RWPE1 (cell line): Measurements from ENCODE around the gene RAB11FIP4.

Experiments
- CTCF ChIA-PET: fragments of 350-600 bp; sonication (Branson Sonifier 250); formaldehyde crosslinking; extraction: SDS; loops from one replicate; lab custom pipeline; 2021; lab: Yijun Ruan, JAX
- POLR2A ChIA-PET: fragments of 400-600 bp; formaldehyde crosslinking; extraction: SDS; loops from one replicate; lab custom pipeline; 2020; ENCODE audit warnings: antibody characterized with exemption; ENCODE audit not compliant: low non-redundant PET; lab: Yijun Ruan, JAX
- DNase-seq: peaks from one replicate; pipeline ENCODE4 v3.0.0; 2012; ENCODE audit warnings: low spot score
- H3K27ac ChIP-seq: fragments of 450-650 bp; 2 replicates; pipeline ENCODE4 v1.5.1; 2017
- CTCF ChIP-seq: fragments of 450-650 bp; conservative IDR thresholded peaks from 2 replicates; pipeline ENCODE4 v1.5.1; 2017; ENCODE audit warnings: low read depth, mild to moderate bottlenecking

The RAB11FIP4 gene

GRCh38 chr17:31487648-31488263 is 96.3 kb downstream of the RAB11FIP4 start:
- H3K27ac ChIP-seq = peak overlapping the region; percentile 36; the same call in 1 of the 2 replicates
- no peak for TF ChIP-seq CTCF
- ChIA-PET POLR2A (no interaction called here), CTCF (interaction anchor here (0.5 to 2.6 kb wide), 3 partner anchors 36 to 355 kb away, joined by 3 to 9 read pairs (median 3); no protein-coding TSS in a partner anchor)
- peak; percentile 99 for DNase-seq

- POLR2A ChIA-PET = interaction anchor here (0.7 kb wide), 1 partner anchor 107 kb away, joined by 4 read pairs; no protein-coding TSS in a partner anchor
- no peak for TF ChIP-seq CTCF
- peak; percentile 24 for DNase-seq
- CTCF ChIA-PET = interaction anchor here (0.6 to 2.6 kb wide), 3 partner anchors 51 to 354 kb away, joined by 3 to 9 read pairs (median 3); no protein-coding TSS in a partner anchor
- no peak overlapping the region for H3K27ac ChIP-seq
Measured at GRCh38 chr17:31488264-31488981, 96.9 kb downstream of the RAB11FIP4 start.

GRCh38 chr17:31488982-31489294 is 97.5 kb downstream of the RAB11FIP4 start:
- peak; percentile 26 for DNase-seq
- ChIA-PET CTCF (interaction anchor here (0.7 to 2.6 kb wide), 3 partner anchors 19 to 353 kb away, joined by 3 to 9 read pairs (median 3); no protein-coding TSS in a partner anchor), POLR2A (interaction anchor here (0.7 kb wide), 1 partner anchor 108 kb away, joined by 4 read pairs; no protein-coding TSS in a partner anchor)
- no peak for TF ChIP-seq CTCF
- H3K27ac ChIP-seq = no peak overlapping the region

GRCh38 chr17:31489295-31490018 is 98.0 kb downstream of the RAB11FIP4 start:
- CTCF ChIA-PET = interaction anchor here (0.5 to 2.6 kb wide), 4 partner anchors 19 to 369 kb away, joined by 3 to 9 read pairs (median 4); no protein-coding TSS in a partner anchor
- peak; percentile 87 for DNase-seq
- no peak for TF ChIP-seq CTCF
- POLR2A ChIA-PET = interaction anchor here (0.5 to 0.6 kb wide), 2 partner anchors 376 to 550 kb away, joined by 3 to 6 read pairs; no protein-coding TSS in a partner anchor
- no peak overlapping the region for H3K27ac ChIP-seq

- ChIA-PET POLR2A (interaction anchor here (0.5 kb wide), 1 partner anchor 550 kb away, joined by 6 read pairs; no protein-coding TSS in a partner anchor), CTCF (interaction anchor here (2.6 kb wide), 1 partner anchor 53 kb away, joined by 9 read pairs; no protein-coding TSS in a partner anchor)
- H3K27ac ChIP-seq = no peak overlapping the region
- no peak for TF ChIP-seq CTCF
- DNase-seq = no peak
Measured at GRCh38 chr17:31490019-31490650, 98.7 kb downstream of the RAB11FIP4 start.
